Motor neuron (in vitro differentiated cells): ENCODE results near the gene ADARB1. TPM values are rescaled to one million over a fixed set of nuclear protein-coding genes. Genes with fewer than 3 reads are reported as not detected.

Experiments
- ATAC-seq, 8 experiments: fragments of 200-7000 bp; cut with Tn5 transposase; replicated peaks in 6 of 8; 2 replicates each; pipeline ENCODE4 v1.8.0; 2021; ENCODE audit warnings: mild to moderate bottlenecking in 8 of 8, moderate library complexity in 8 of 8
- H3K27ac ChIP-seq, 2 donors: fragments of 250-450 bp; sonication (Bioruptor Pico); 2 replicates each; pipeline ENCODE4 v1.9.0; 2021; ENCODE audit warnings: antibody characterized with exemption in 2 of 2, mild to moderate bottlenecking in 2 of 2, moderate library complexity in 1 of 2
- H3K4me1 ChIP-seq, 2 donors: fragments of 250-450 bp; sonication (Bioruptor Pico); replicated peaks in 1 of 2; 2 replicates each; pipeline ENCODE4 v1.6.1; 2021; ENCODE audit warnings: antibody characterized with exemption in 2 of 2, mild to moderate bottlenecking in 2 of 2, moderate library complexity in 1 of 2
- H3K4me3 ChIP-seq, 5 donors: fragments of 250-450 bp; sonication (Bioruptor Pico); 2 replicates each; pipeline ENCODE4 v1.9.0; 2021; ENCODE audit warnings: antibody characterized with exemption in 5 of 5, mild to moderate bottlenecking in 5 of 5, moderate library complexity in 4 of 5
- WGBS, 10 experiments: fragments of 450-650 bp; shearing (Covaris generic); methylation state at CpG; one replicate each; pipeline ENCODE4 v1.0.0; 2022; 5-methylcytosine and 5-hydroxymethylcytosine counted together
- in situ Hi-C, 9 experiments: fragments of 400-800 bp; cut with MboI; loops; one replicate each; pipeline ENCODE4 v1.15.0; 2021; ENCODE audit warnings: low sequenced_read_pairs in 9 of 9, low pct_unique_long_range_greater_than_20kb in 2 of 9; ENCODE audit not compliant: unreplicated experiment in 9 of 9
- total RNA-seq, 8 experiments: library from RNA; unstranded; fragments of 300-600 nt; gene quantifications; 2 replicates each; pipeline versions ENCODE4 v1.2.3 to v1.2.4, GENCODE V29; 2022

The ADARB1 gene
- total RNA-seq, 8 experiments from 2014 or later: 3.7 to 18.4 (median 8.2) TPM

- Histone ChIP-seq H3K4me3 (no peak overlapping the region), H3K4me1 (peaks cover 21% of the 10 kb centered on the region in 2 donors), H3K27ac (no peak overlapping the region)
- 40 to 100% (median 76%) methylated on average over 1 to 8 of the region's 18 CpGs; no CpG with 5 or more reads in 2 of the 10 experiments for WGBS, 10 experiments
- in situ Hi-C loops: no loop called here
- ATAC-seq: no peak
Measured at GRCh38 chr21:45054227-45054926, 20.0 kb upstream of the ADARB1 start.

- ATAC-seq: no peak
- H3K4me3 ChIP-seq: no peak overlapping the region
- no peak overlapping the region for H3K27ac ChIP-seq
- in situ Hi-C loops: no loop called here
- WGBS, 10 experiments: 83 to 96% (median 94%) methylated on average over 1 to 14 of the region's 37 CpGs; no CpG with 5 or more reads in 6 of the 10 experiments
- peaks cover 21% of the 10 kb centered on the region in 2 donors for H3K4me1 ChIP-seq
Measured at GRCh38 chr21:45054927-45055612, 19.3 kb upstream of the ADARB1 start.

DNA sequence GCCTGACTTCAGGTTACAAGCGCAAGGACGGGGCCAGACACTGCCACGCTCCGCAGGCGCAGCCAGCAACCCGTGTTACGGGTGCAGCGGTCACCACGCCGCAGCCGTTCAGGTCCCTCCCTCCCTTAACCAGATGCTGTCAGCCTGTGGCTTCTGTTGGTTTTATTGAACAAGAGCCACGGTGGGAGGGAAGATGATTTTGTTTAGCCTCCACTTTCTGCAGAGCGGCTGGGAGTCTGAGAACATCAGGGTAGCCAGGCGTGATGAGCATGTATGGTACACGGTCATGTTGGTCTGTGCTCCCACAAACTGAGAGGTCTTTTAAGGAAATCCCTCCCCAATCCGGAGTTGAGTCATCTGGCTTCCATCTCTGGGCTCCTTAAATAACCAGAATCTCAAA lies 18.5 kb upstream of the ADARB1 start:
- H3K4me3 ChIP-seq: no peak overlapping the region
- peak in 7 of 8 experiments; percentile 19 to 88 (median 73) for ATAC-seq
- in situ Hi-C loops: no loop called here
- peaks cover 14 to 16% of the 10 kb centered on the region in 2 donors for H3K4me1 ChIP-seq
- H3K27ac ChIP-seq: no peak overlapping the region
- WGBS, 10 experiments: 0 to 96% (median 36%) methylated on average over 1 to 9 of the region's 16 CpGs; no CpG with 5 or more reads in 3 of the 10 experiments

DNA sequence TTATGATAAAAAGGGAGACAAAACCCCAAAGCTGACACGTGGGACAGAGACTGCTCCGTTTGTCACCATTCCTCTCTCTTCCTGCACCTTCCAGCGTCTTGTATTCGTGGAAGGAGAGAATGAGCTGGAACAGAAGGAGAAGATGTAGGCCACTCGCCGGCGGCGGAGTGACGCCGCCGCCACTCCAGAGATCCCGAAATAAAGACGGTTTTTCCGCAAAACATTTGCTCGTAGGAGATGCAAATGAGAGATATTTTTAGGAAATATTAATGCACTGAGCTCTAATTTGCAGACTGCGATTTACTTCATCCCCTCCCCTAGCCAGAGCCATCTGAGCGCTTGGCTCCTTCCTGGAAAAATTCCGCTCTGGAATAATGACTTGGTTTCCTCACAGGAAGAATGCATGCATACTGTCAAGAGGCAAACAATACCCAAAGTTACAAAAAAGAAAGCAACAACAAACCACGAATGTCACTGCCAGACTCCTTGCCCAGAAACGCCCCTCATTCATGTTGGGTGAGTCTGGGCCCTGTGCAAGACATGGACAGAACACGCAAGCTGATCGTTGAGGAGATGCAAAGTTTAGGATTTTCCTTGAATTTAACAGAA lies 18.0 kb upstream of the ADARB1 start:
- WGBS, 10 experiments: 32 to 100% (median 79%) methylated on average over 1 to 22 of the region's 22 CpGs; no CpG with 5 or more reads in 1 of the 10 experiments
- H3K4me1 ChIP-seq: peaks cover 8 to 11% of the 10 kb centered on the region in 2 donors
- H3K27ac ChIP-seq: no peak overlapping the region
- H3K4me3 ChIP-seq: no peak overlapping the region
- in situ Hi-C loops: no loop called here
- peak in 3 of 8 experiments; percentile 10 to 47 (median 25) for ATAC-seq

GRCh38 chr21:45056917-45057560 lies 17.3 kb upstream of the ADARB1 start:
- no peak for ATAC-seq
- WGBS, 10 experiments: 65 to 100% (median 84%) methylated on average over 1 to 7 of the region's 12 CpGs; no CpG with 5 or more reads in 3 of the 10 experiments
- Histone ChIP-seq H3K4me1 (peaks cover 7 to 8% of the 10 kb centered on the region in 2 donors), H3K4me3 (no peak overlapping the region), H3K27ac (no peak overlapping the region)
- in situ Hi-C loops: no loop called here

- Histone ChIP-seq H3K4me3 (no peak overlapping the region), H3K27ac (no peak overlapping the region), H3K4me1 (peaks cover 7 to 8% of the 10 kb centered on the region in 2 donors)
- 48 to 91% (median 76%) methylated on average over 2 to 9 of the region's 14 CpGs; no CpG with 5 or more reads in 1 of the 10 experiments for WGBS, 10 experiments
- ATAC-seq: no peak
- in situ Hi-C loops: no loop called here
Measured at GRCh38 chr21:45057886-45058285, 16.5 kb upstream of the ADARB1 start.

GRCh38 chr21:45059121-45059520 lies 15.3 kb upstream of the ADARB1 start:
- Histone ChIP-seq H3K4me1 (peaks cover 7 to 8% of the 10 kb centered on the region in 2 donors), H3K27ac (no peak overlapping the region), H3K4me3 (no peak overlapping the region)
- ATAC-seq: no peak
- WGBS, 10 experiments: 78% methylated on average over 2 of the region's 4 CpGs; no CpG with 5 or more reads in 9 of the 10 experiments
- in situ Hi-C loops: no loop called here

DNA sequence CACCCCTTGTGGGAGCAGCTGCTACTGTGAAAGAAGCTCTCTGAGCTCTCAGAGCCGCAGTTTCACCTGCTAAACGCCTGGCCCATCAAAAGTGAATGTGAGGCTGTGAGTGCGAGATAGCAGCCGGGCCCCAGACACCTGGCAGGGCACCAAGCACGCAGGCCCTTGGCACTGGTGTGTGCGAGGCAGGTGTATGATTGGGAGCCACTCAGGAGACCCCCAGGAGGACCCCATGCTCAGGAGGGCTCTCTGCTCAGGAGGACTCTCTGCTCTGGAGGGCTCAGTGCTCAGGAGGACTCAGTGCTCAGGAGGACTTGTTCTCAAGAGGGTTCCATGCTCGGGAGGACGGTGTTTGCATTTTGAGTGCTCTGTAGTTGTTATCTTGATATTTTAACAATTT lies 14.3 kb upstream of the ADARB1 start:
- no peak for ATAC-seq
- in situ Hi-C loops: no loop called here
- Histone ChIP-seq H3K4me1 (peaks cover 7 to 8% of the 10 kb centered on the region in 2 donors), H3K4me3 (no peak overlapping the region), H3K27ac (no peak overlapping the region)
- WGBS, 10 experiments: 74 to 90% (median 83%) methylated on average over 3 to 8 of the region's 8 CpGs; no CpG with 5 or more reads in 6 of the 10 experiments

GRCh38 chr21:45060675-45061311 lies 13.6 kb upstream of the ADARB1 start:
- 39 to 93% (median 68%) methylated on average over 1 to 7 of the region's 9 CpGs; no CpG with 5 or more reads in 1 of the 10 experiments for WGBS, 10 experiments
- Histone ChIP-seq H3K4me3 (no peak overlapping the region), H3K27ac (no peak overlapping the region), H3K4me1 (peaks cover 6 to 7% of the 10 kb centered on the region in 2 donors)
- in situ Hi-C loops: no loop called here
- no peak for ATAC-seq

GRCh38 chr21:45064091-45064490 lies 10.3 kb upstream of the ADARB1 start:
- H3K27ac ChIP-seq: no peak overlapping the region
- no peak overlapping the region for H3K4me3 ChIP-seq
- 50 to 100% (median 92%) methylated on average over 1 to 5 of the region's 8 CpGs; no CpG with 5 or more reads in 5 of the 10 experiments for WGBS, 10 experiments
- peaks cover 0 to 5% of the 10 kb centered on the region in 2 donors for H3K4me1 ChIP-seq
- in situ Hi-C loops: no loop called here
- ATAC-seq: no peak

DNA sequence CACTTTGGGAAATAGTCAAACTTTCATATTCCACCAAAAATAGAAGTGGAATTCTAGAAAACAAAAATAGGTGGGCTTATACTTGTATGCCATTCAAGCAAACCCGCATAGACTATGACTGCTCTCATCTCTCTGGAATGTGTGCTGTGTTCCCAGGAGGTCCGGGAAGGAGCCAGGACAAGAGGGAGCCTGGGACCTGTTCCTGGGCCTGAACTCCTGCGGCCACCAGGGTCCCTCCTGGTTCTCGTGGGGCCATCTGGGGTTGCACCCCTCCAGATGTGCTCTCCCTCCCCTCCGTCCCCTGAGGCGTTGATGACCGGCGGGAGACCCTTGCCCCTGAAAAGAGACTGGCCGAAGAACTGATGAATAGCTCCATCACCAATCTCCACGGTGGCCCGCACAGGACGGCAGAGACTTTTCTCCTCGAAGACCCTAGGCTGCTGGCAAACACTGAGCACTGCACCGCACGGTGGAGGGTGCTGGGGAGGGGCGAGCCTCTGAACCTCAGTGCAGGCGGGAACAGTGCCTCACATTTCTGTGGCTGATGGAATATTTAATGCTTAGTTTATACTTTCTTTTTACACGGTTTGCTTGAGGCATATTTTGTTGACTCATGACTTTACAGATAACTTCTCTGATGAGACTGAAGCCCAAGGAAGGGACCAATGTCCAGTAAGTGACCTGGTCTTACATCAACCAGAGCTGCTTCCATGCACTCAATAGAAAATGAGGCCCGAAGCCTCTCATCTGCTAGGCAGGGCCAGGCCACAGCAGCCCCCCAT lies 9.6 kb upstream of the ADARB1 start:
- no peak overlapping the region for H3K4me3 ChIP-seq
- ATAC-seq: no peak
- in situ Hi-C loops: no loop called here
- no peak overlapping the region for H3K27ac ChIP-seq
- WGBS, 10 experiments: 20 to 93% (median 70%) methylated on average over 1 to 7 of the region's 19 CpGs; no CpG with 5 or more reads in 3 of the 10 experiments
- peaks cover 0 to 5% of the 10 kb centered on the region in 2 donors for H3K4me1 ChIP-seq
